Measurements from ENCODE around the gene CREB5. TPM values are rescaled to one million over a fixed set of nuclear protein-coding genes. Genes with fewer than 3 reads are reported as not detected.

CREB5 gene
- total RNA-seq, 1 experiment from 2014 or later: 0.49 TPM

DNA sequence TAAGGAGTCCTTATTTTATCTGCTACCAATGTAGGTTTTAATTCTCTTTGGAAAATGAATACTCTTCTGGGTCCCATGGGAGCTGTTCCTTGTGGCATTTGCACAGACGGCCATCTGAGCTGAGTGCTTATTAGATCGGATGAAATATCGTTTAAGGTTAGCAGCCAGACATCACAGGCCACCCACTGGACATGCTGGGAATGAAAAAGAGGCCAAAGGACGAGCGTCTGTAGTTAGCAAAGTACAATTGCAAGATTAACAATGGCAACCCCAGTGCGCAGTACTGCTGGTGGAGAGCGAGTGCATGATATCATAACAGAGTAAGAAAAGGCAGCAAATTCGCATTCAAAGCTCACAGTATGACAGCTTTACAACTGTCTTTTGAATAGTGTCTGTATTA, 28.3 kb upstream of the CREB5 start:
- TF ChIP-seq ELF1 (IDR thresholded peaks at IDR 0.05; ENCODE audit: borderline replicate concordance, low read depth) (no peak), FOSL1 (IDR thresholded peaks at IDR 0.05; ENCODE audit: low read depth) (no peak), TCF7L2 (IDR thresholded peaks at IDR 0.05; ENCODE audit: borderline replicate concordance, extremely low read depth, insufficient read depth, insufficient read length) (no peak)
- TF ChIP-seq, protein P1, sequence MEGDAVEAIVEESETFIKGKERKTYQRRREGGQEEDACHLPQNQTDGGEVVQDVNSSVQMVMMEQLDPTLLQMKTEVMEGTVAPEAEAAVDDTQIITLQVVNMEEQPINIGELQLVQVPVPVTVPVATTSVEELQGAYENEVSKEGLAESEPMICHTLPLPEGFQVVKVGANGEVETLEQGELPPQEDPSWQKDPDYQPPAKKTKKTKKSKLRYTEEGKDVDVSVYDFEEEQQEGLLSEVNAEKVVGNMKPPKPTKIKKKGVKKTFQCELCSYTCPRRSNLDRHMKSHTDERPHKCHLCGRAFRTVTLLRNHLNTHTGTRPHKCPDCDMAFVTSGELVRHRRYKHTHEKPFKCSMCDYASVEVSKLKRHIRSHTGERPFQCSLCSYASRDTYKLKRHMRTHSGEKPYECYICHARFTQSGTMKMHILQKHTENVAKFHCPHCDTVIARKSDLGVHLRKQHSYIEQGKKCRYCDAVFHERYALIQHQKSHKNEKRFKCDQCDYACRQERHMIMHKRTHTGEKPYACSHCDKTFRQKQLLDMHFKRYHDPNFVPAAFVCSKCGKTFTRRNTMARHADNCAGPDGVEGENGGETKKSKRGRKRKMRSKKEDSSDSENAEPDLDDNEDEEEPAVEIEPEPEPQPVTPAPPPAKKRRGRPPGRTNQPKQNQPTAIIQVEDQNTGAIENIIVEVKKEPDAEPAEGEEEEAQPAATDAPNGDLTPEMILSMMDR (IDR thresholded peaks at IDR 0.05 in 2 of 3, conservative IDR thresholded peaks at IDR 0.05 in 1 of 3; ENCODE audit: borderline replicate concordance in 1 of 3, insufficient read depth in 1 of 3, low read depth in 2 of 3, low read length in 2 of 3): peak in 1 of 3 experiments; percentile 17; a peak in 1 of 6 replicates
- H3K9me2 ChIP-seq (ENCODE audit: insufficient read depth): no peaks in the 10 kb centered on the region
- H3K4me1 ChIP-seq (ENCODE audit: control insufficient read depth in 1 of 2, insufficient read depth in 2 of 2, low read length in 2 of 2): no peaks in the 10 kb centered on the region
- ChIA-PET RAD21 (ENCODE audit: low non-redundant PET in 1 of 2, low total read pairs in 2 of 2, uncharacterized antibody in 2 of 2, unreplicated experiment in 2 of 2) (no interaction called here), CTCF (no interaction called here), POLR2A (no interaction called here)
- no peaks in the 10 kb centered on the region for H3K27me3 ChIP-seq (ENCODE audit: insufficient read depth, low read length)
- no peak overlapping the region for H3K27ac ChIP-seq (ENCODE audit: low read depth, low read length)
- intact Hi-C loops (cut with micrococcal nuclease): no loop called here
- no peaks in the 10 kb centered on the region for H3K79me2 ChIP-seq (ENCODE audit: insufficient read depth, low read length)
- no peak overlapping the region for H3K9ac ChIP-seq (ENCODE audit: low read length)
- ATAC-seq: no peak
- H3K36me3 ChIP-seq (ENCODE audit: control insufficient read depth in 1 of 2, insufficient read depth in 2 of 2, low read length in 2 of 2): no peaks in the 10 kb centered on the region
- H3K4me2 ChIP-seq (ENCODE audit: low read length): no peak overlapping the region
- H3K9me3 ChIP-seq (ENCODE audit: control insufficient read depth in 1 of 2, insufficient read depth in 1 of 2, low read depth in 1 of 2, low read length in 2 of 2): no peaks in the 10 kb centered on the region
- no peak for DNase-seq (ENCODE audit: low read depth, low spot score)
- no peaks in the 10 kb centered on the region for H4K20me1 ChIP-seq (ENCODE audit: insufficient read depth)
- no peak overlapping the region for H2AFZ ChIP-seq (ENCODE audit: low read depth, low read length, poor library complexity, severe bottlenecking)
- no peak overlapping the region for H3K4me3 ChIP-seq (replicated peaks in 1 of 2; ENCODE audit: low read depth in 1 of 2, low read length in 2 of 2)
- BruUV-seq (replicated peaks): no TSS peak

DNA sequence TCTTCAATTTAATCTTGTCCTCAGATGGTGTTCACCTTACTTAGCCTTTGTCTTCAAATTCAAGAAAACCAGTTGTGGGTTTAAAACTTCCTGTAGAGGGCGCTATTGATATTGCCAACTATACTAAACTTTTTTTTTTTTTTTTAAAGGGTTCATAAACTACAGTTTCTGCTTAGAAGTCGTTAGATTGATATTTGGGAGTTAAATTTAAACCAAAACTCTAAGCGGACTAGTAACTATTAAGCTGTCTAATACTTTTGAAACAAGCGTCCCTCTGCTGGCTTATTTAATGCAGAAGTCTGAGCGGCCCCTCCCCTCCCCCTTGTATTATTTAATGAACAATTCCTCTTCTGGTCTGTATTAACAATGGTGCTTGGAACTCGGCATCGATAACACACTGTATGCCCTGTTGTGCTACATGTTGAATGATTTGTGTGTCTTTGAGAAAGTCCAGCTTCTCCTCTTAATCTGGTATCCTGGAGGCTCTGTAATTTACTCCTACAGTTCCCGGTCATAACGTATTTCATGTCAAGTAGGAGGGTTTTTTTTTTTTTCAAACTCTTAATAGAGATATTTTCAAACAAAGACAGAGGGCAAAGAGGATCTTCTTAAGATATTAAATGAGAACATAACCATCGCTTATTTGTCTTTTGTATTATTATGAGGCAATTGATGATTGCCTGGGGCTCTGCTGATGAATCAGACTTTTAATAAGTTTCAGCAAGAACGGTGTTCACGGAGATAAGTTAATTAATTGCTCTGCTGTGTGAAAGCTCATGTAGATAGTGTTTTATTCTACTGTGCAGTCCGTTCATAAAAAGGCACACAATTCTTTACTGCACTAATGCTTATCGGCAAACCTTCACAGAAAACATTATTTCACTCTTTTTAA, 22.6 kb upstream of the CREB5 start:
- Histone ChIP-seq H3K27me3 (ENCODE audit: insufficient read depth, low read length) (no peaks in the 10 kb centered on the region), H2AFZ (ENCODE audit: low read depth, low read length, poor library complexity, severe bottlenecking) (peak overlapping the region; percentile 89), H3K9me3 (ENCODE audit: control insufficient read depth in 1 of 2, insufficient read depth in 1 of 2, low read depth in 1 of 2, low read length in 2 of 2) (no peaks in the 10 kb centered on the region), H4K20me1 (ENCODE audit: insufficient read depth) (no peaks in the 10 kb centered on the region), H3K9ac (ENCODE audit: low read length) (no peak overlapping the region), H3K36me3 (ENCODE audit: control insufficient read depth in 1 of 2, insufficient read depth in 2 of 2, low read length in 2 of 2) (no peaks in the 10 kb centered on the region), H3K79me2 (ENCODE audit: insufficient read depth, low read length) (no peaks in the 10 kb centered on the region), H3K4me3 (replicated peaks in 1 of 2; ENCODE audit: low read depth in 1 of 2, low read length in 2 of 2) (peak overlapping the region; percentile 7 to 21; a peak in 3 of 4 replicates), H3K27ac (ENCODE audit: low read depth, low read length) (no peak overlapping the region), H3K4me2 (ENCODE audit: low read length) (peak overlapping the region; percentile 49), H3K4me1 (ENCODE audit: control insufficient read depth in 1 of 2, insufficient read depth in 2 of 2, low read length in 2 of 2) (no peaks in the 10 kb centered on the region), H3K9me2 (ENCODE audit: insufficient read depth) (no peaks in the 10 kb centered on the region)
- DNase-seq (ENCODE audit: low read depth, low spot score) (peak; percentile 49), ATAC-seq (peak; percentile 77)
- TF ChIP-seq, protein P1 (IDR thresholded peaks at IDR 0.05 in 2 of 3, conservative IDR thresholded peaks at IDR 0.05 in 1 of 3; ENCODE audit: borderline replicate concordance in 1 of 3, insufficient read depth in 1 of 3, low read depth in 2 of 3, low read length in 2 of 3): peak; percentile 60 to 91 (median 62)
- TF ChIP-seq SRF (IDR thresholded peaks at IDR 0.05; ENCODE audit: low read depth) (0 out of 2 replicates have a peak, but pooled peaks have one; percentile 20), SIN3A (IDR thresholded peaks at IDR 0.05; ENCODE audit: low read depth) (no peak), ZFX (IDR thresholded peaks at IDR 0.05) (no peak), RAD21 (IDR thresholded peaks at IDR 0.05; ENCODE audit: low read depth) (peak; percentile 65)
- ChIA-PET POLR2A (no interaction called here), RAD21 (ENCODE audit: low non-redundant PET in 1 of 2, low total read pairs in 2 of 2, uncharacterized antibody in 2 of 2, unreplicated experiment in 2 of 2) (no interaction called here), CTCF (interaction anchor here (1.3 kb wide), 1 partner anchor 18 kb away, joined by 3 read pairs; no protein-coding TSS in a partner anchor)
- no TSS peak for BruUV-seq (replicated peaks)
- intact Hi-C loops (cut with micrococcal nuclease): loop anchor here (1.0 to 5.0 kb wide), 2 partner anchors 237 to 463 kb away; no protein-coding TSS in a partner anchor
